Cardiac septum (tissue), 1 donor: ENCODE results near the gene CCND2. TPM values are rescaled to one million over a fixed set of nuclear protein-coding genes. Genes with fewer than 3 reads are reported as not detected.
"Not testable (repeated sequence)": the region's sequence is repeated elsewhere in the genome, so short reads cannot be mapped to it uniquely, and the experiment has no call there.

Experiments
- DNase-seq: peaks from one replicate; pipeline ENCODE4 v3.0.0-alpha.2; 2020; ENCODE audit warnings: low spot score
- intact Hi-C: fragments of 100-400 bp; cut with DNase I; formaldehyde crosslinking; loops from one replicate; pipeline ENCODE4 v1.14.0; 2022
- long read RNA-seq: library from polyadenylated mRNA; unstranded; transcript quantifications from one replicate; pipeline ENCODE4 v2.0.0, GENCODE V29; 2021
- total RNA-seq: library from RNA; stranded (reverse); fragmentation: NEBNext Ultra II Directional; extraction: Animal tissue kit (Norgen Biotek cat#: 25700); gene quantifications from one replicate; pipeline ENCODE4 v1.2.1, GENCODE V29; 2021
- donor health status: DM: no; HTN: no; CAD: no.

CCND2 gene
- total RNA-seq, result 478 TPM
- long read RNA-seq, full-length matches to known transcripts, result 276 of 509 reads
- long read RNA-seq, partial matches to known transcripts, result 6 of 509 reads
- long read RNA-seq, other reads (novel, unspliced or antisense), result 227 of 509 reads

GRCh38 chr12:4273652-4274395, at the start of gene CCND2:
CCND2 (plus strand) TSS chr12:4273762; CDS start chr12:4274041, 279 bp downstream.
- intact Hi-C loops, result no loop called here
- peak; percentile 97 for DNase-seq

- DNase-seq, result no peak
- intact Hi-C loops, result no loop called here
Measured at GRCh38 chr12:4224206-4224889, 49.2 kb upstream of the CCND2 start.

- intact Hi-C loops, result no loop called here
- DNase-seq, result no peak
Measured at GRCh38 chr12:4225571-4225970, 48.0 kb upstream of the CCND2 start.

DNA sequence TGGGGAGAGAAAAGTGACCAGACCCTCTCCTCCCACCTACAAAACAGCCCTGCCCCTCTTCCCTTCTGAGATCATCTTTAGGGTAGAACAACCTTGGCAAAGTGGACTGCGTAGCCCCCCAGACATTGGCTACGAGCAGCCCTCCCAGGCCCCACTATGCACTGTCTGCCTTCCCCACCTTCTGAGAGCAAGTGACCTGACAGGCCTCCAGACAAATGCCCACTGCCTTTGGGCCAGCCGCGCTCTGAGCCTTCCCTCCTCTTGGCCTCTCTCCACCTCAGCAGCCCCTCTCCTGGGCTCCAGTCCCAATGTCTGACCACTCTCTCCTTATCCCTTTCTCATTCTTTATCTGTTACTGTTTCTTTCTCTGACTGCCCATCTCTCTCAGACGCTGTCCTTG, 46.5 kb upstream of the CCND2 start:
- intact Hi-C loops, result no loop called here
- no peak for DNase-seq

GRCh38 chr12:4228122-4228580, 45.4 kb upstream of the CCND2 start:
- intact Hi-C loops, result no loop called here
- DNase-seq, result no peak

GRCh38 chr12:4230526-4230925, 43.0 kb upstream of the CCND2 start:
- intact Hi-C loops, result no loop called here

DNA sequence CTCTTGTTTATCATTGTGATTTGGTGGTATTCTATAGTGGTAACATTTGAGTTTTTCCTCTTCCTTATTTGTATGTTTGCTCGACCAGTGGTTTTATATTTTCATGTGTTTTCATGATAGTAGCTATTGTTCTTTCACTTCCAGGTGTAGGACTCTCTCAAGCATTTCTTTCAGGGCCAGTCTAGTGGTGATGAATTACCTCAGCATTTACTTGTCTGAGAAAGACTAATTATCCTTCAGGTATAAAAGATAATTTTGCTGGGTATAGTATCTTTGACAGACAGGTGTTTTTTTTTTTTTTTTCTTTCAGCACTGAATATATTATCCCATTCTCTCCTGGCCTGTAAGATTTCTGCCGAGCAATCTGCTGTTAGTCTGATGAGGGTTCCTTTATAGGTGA, 35.0 kb upstream of the CCND2 start:
- no peak for DNase-seq
- intact Hi-C loops, result no loop called here

More at GRCh38 chr12:4230526-4230925, 43.0 kb upstream of the CCND2 start:
- no peak for DNase-seq

- DNase-seq, result no peak
- intact Hi-C loops, result no loop called here
Measured at GRCh38 chr12:4239746-4240145, 33.8 kb upstream of the CCND2 start.

GRCh38 chr12:4240161-4240783, 33.3 kb upstream of the CCND2 start:
- intact Hi-C loops, result no loop called here
- no peak for DNase-seq

- intact Hi-C loops, result no loop called here
Measured at GRCh38 chr12:4240981-4241380, 32.6 kb upstream of the CCND2 start.

GRCh38 chr12:4241592-4241991, 32.0 kb upstream of the CCND2 start:
- no peak for DNase-seq
- intact Hi-C loops, result no loop called here

More at GRCh38 chr12:4240981-4241380, 32.6 kb upstream of the CCND2 start:
- no peak for DNase-seq

DNA sequence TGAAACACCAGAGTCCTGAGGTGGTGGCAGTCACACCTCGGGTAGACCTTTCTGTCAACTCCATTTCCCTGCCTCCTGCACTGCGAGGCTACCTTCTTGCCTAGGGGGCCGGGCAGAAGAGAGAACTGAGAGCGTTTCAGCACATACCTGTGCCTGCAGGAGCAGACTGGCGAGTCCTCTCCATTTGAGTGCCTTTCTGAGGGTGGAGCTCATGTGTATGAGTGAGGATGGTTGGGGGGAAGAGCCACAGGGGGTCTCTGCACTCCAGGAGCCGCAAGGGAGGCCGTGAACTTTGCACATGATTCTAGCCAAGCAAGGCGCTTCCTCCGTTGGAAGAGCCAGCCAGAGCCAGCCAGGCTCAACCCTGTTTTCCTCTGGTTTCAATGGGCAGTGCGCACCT, 31.0 kb upstream of the CCND2 start:
- intact Hi-C loops, result no loop called here

GRCh38 chr12:4243091-4243490, 30.5 kb upstream of the CCND2 start:
- no peak for DNase-seq
- intact Hi-C loops, result no loop called here

More for the DNA sequence above, 31.0 kb upstream of the CCND2 start:
- DNase-seq, result no peak

GRCh38 chr12:4243491-4244100, 30.0 kb upstream of the CCND2 start:
- DNase-seq, intact Hi-C loops: not testable (repeated sequence)

GRCh38 chr12:4244868-4245267, 28.7 kb upstream of the CCND2 start:
- no peak for DNase-seq
- intact Hi-C loops, result no loop called here

GRCh38 chr12:4245446-4245845, 28.1 kb upstream of the CCND2 start:
- DNase-seq, result no peak
- intact Hi-C loops, result no loop called here

DNA sequence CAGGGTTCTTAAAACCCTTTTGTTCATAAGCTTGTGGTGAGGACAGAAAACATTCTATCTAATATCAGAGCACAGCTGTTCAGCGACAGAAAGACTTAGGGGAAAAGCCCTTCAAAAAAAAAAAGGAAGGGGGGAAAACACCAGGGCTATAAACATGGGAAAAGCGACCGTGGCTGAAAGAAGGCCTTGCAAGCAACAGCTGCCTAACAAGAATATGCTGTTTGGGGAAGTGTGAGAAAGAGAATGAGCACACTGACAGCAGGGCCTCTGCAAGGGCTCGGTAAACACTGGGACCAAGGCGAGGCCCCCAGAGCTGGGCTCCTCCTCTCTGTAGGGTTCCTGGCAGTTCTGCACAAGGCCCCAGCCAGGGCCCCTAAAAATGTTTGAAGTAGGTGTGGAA, 27.4 kb upstream of the CCND2 start:
- no peak for DNase-seq
- intact Hi-C loops, result no loop called here

DNA sequence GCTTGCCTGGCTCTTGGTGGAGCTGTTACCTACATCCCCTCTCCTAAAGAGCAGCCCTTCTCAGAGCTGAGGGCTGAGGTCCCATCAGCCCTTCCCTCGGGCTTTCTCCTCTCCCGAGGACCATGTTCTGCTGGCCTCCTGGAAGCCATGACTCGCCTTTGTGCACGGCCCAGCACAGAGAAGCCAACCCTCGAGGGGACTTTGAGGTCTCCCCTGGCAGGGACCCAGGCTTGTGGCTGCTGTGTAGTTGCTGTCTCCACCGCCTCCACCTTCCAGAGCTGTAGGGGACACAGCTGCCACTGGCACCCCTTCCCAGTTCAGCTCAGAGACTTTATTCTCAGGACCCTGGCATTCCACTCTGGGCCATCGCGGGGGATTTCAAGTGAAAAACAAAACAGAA, 22.9 kb upstream of the CCND2 start:
- intact Hi-C loops, result loop anchor here (5.0 kb wide), 1 partner anchor 133 kb away; no protein-coding TSS in a partner anchor
- DNase-seq, result no peak

DNA sequence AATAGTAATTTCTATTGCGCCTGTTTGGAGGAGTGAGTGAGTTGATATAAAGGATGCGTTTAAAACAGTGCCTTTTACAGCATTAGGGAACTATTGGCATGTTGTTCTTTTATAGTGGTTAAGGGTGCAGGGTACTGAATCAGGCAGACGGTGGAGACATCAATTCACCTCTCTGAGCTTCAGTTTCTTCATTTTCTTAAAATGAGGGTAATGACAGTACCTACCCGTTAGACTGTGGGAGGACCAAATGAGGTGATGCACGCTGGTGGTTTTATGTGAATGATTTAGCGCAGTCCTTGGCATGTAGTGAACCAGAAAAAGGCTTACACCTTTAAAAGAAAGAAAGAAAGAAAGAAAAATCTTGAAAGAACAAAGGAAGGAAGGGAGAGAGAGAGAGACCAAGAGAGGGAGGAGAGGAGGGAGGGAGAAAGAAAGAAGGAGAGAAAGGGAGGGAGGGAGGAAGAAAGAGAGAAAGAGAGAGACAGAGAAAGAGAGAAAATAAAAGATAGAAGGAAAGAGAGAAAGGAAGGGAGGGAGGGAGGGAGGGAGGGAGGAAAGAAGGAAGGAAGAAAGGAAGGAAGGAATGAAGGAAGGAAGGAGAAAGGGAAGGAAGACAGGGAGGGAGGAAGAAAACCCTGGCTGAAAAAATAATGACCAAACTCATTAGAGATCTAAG, 22.2 kb upstream of the CCND2 start:
- no peak for DNase-seq
- intact Hi-C loops, result loop anchor here (5.0 kb wide), 1 partner anchor 134 kb away; no protein-coding TSS in a partner anchor
